Vagina (tissue), 2 donors: ENCODE data around the gene CPLX1. TPM values are rescaled to one million over a fixed set of nuclear protein-coding genes. Genes with fewer than 3 reads are reported as not detected.

ENCODE experiments used
- DNase-seq, 2 donors: peaks; one replicate each; pipeline ENCODE4 v3.0.0-alpha.2; 2017; ENCODE audit errors: extremely low spot score in 2 of 2
- H3K27ac ChIP-seq: fragments of 200-600 bp; sonication (generic); one replicate; pipeline ENCODE4 v1.5.1; 2019
- H3K27me3 ChIP-seq: fragments of 200-600 bp; sonication (generic); one replicate; pipeline ENCODE4 v1.5.1; 2019
- H3K36me3 ChIP-seq, 2 donors: fragments of 200-600 bp; sonication (generic); one replicate each; pipeline ENCODE4 v1.5.1; 2017 to 2019
- H3K4me1 ChIP-seq: fragments of 200-600 bp; sonication (generic); one replicate; pipeline ENCODE4 v1.5.1; 2019
- H3K4me3 ChIP-seq, 2 donors: fragments of 200-600 bp; sonication (generic); 1 replicate in 1 of 2; 2 replicates in 1 of 2; pipeline ENCODE4 v1.5.1; 2016 to 2019
- H3K9me3 ChIP-seq: fragments of 200-600 bp; sonication (generic); one replicate; pipeline ENCODE4 v1.5.1; 2019
- POLR2A ChIP-seq, 2 donors: fragments of 450-650 bp; IDR thresholded peaks; one replicate each; pipeline ENCODE4 v1.6.1; 2017; ENCODE audit warnings: antibody characterized with exemption in 2 of 2, mild to moderate bottlenecking in 2 of 2, moderate library complexity in 2 of 2
- POLR2AphosphoS5 ChIP-seq, 2 donors: sonication (generic); formaldehyde crosslinking; IDR thresholded peaks; one replicate each; pipeline ENCODE4 v1.9.0; 2017; ENCODE audit warnings: antibody characterized with exemption in 2 of 2, mild to moderate bottlenecking in 2 of 2, low read depth in 1 of 2; ENCODE audit not compliant: insufficient read depth in 1 of 2
- intact Hi-C: fragments of 100-400 bp; cut with DNase I; formaldehyde crosslinking; loops from one replicate; pipeline ENCODE4 v1.15.1; 2023
- total RNA-seq: library from RNA; depleted of rRNA; stranded (reverse); fragments of >200 nt; gene quantifications from one replicate; pipeline ENCODE4 v1.2.3, GENCODE V29; 2016
- TF ChIP-seq, protein P1 (sequence below), 3 experiments: fragments of 450-650 bp in 2 of 3; fragments of 200-600 bp in 1 of 3; sonication (generic) in 1 of 3; IDR thresholded peaks; one replicate each; pipeline ENCODE4 v1.5.1; 2017 to 2019; ENCODE audit warnings: antibody characterized with exemption in 3 of 3, mild to moderate bottlenecking in 2 of 3, moderate library complexity in 2 of 3

The CPLX1 gene
- total RNA-seq, 1 donor from 2014 or later = 0.98 TPM

DNA sequence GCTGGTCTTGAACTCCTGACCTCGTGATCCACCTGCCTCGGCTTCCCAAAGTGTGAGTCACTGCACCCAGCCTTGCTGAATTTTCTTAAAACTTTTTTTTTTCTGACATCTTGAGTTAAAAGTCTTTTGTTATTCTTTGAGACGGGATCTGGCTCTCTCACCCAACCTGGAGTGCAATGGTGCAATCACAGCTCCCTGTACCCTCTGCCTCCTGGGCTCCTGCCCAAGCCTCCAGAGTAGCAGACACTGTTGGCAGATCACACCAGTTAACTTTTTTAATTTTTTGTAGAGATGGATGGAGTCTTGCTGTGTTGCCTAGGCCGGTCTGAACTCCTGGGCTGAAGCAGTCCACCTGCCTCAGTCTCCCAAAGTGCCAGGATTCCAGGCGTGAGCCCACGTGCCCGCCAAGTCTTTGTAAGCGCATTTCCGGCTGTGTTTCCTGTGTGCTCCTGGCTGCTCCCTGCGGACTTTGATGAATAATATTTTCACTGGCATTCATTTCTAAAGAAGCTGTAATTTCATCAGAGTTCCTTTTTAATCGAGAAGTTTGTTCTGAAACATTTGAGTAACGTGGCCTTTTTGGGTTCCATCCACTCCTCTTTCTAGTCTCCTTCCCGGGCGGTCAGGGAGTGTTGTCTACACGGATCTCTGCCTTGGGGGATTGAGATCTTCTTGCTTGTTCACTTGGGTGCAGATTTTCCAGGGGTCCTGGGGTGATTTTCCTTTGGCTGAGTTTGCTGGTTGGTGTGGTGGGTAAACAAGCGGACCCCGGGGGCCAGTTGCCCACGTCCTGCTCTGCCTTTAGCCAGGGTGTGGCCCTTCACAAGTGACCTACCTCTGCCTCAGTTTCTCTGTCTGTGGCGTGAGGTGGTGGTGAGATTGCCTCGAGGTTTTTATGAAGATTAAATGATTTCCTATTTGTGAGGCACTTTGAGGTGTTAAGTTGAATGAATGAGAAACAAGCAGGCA, 75.9 kb downstream of the CPLX1 start:
- peaks cover 0 to 21% of the 10 kb centered on the region in 2 donors for H3K36me3 ChIP-seq

GRCh38 chr4:748461-748860, 77.5 kb downstream of the CPLX1 start:
- Histone ChIP-seq H3K36me3 (peaks cover 0 to 26% of the 10 kb centered on the region in 2 donors), H3K4me3 (no peak overlapping the region), H3K27ac (no peak overlapping the region), H3K27me3 (no peaks in the 10 kb centered on the region), H3K4me1 (no peaks in the 10 kb centered on the region), H3K9me3 (no peaks in the 10 kb centered on the region)
- DNase-seq = no peak
- intact Hi-C loops = no loop called here
- TF ChIP-seq, protein P1, sequence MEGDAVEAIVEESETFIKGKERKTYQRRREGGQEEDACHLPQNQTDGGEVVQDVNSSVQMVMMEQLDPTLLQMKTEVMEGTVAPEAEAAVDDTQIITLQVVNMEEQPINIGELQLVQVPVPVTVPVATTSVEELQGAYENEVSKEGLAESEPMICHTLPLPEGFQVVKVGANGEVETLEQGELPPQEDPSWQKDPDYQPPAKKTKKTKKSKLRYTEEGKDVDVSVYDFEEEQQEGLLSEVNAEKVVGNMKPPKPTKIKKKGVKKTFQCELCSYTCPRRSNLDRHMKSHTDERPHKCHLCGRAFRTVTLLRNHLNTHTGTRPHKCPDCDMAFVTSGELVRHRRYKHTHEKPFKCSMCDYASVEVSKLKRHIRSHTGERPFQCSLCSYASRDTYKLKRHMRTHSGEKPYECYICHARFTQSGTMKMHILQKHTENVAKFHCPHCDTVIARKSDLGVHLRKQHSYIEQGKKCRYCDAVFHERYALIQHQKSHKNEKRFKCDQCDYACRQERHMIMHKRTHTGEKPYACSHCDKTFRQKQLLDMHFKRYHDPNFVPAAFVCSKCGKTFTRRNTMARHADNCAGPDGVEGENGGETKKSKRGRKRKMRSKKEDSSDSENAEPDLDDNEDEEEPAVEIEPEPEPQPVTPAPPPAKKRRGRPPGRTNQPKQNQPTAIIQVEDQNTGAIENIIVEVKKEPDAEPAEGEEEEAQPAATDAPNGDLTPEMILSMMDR (IDR thresholded peaks at IDR 0.05) = no peak
- TF ChIP-seq POLR2AphosphoS5 (IDR thresholded peaks at IDR 0.05; ENCODE audit: insufficient read depth in 1 of 2, low read depth in 1 of 2) (no peak), POLR2A (IDR thresholded peaks at IDR 0.05) (no peak)

More for the DNA sequence above, 75.9 kb downstream of the CPLX1 start:
- TF ChIP-seq, protein P1 (IDR thresholded peaks at IDR 0.05) = no peak
- intact Hi-C loops = no loop called here
- Histone ChIP-seq H3K27ac (no peak overlapping the region), H3K9me3 (no peaks in the 10 kb centered on the region), H3K4me3 (no peak overlapping the region), H3K4me1 (no peaks in the 10 kb centered on the region), H3K27me3 (no peaks in the 10 kb centered on the region)
- DNase-seq = no peak

DNA sequence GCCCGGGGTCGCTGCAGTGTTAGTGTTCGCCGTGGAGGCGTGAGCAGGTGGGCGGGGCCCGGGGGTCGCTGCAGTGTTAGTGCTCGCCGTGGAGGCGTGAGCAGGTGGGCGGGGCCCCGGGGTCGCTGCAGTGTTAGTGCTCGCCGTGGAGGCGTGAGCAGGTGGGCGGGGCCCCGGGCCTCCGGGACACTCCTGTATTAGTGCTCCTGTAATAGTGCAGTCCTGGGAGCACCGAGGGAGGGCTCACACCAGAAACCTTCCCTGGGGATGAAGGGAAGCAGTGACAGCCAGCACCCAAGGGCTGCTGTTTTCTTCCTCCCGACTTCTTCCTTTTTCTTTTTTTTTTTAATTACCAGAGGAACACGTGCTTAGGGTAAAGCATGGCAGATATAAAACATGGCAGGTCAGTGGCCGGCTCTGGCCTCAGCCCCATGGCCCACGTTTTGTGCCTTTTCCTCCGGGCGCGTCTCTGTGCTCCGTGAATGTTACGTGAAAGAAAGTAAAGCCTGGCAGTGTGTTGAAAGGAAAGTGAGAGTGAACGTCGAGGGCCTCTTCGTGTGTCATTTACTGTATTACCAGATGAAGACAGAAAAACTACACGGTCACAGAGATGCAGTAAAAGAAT, 78.3 kb downstream of the CPLX1 start:
- TF ChIP-seq POLR2A (IDR thresholded peaks at IDR 0.05) = no peak
- TF ChIP-seq, protein P1 (IDR thresholded peaks at IDR 0.05) = no peak
- no peak for TF ChIP-seq POLR2AphosphoS5 (IDR thresholded peaks at IDR 0.05; ENCODE audit: insufficient read depth in 1 of 2, low read depth in 1 of 2)
- DNase-seq = no peak
- Histone ChIP-seq H3K4me1 (no peaks in the 10 kb centered on the region), H3K4me3 (no peak overlapping the region), H3K27ac (no peak overlapping the region), H3K36me3 (peaks cover 0 to 24% of the 10 kb centered on the region in 2 donors), H3K9me3 (no peaks in the 10 kb centered on the region), H3K27me3 (no peaks in the 10 kb centered on the region)
- intact Hi-C loops = no loop called here

DNA sequence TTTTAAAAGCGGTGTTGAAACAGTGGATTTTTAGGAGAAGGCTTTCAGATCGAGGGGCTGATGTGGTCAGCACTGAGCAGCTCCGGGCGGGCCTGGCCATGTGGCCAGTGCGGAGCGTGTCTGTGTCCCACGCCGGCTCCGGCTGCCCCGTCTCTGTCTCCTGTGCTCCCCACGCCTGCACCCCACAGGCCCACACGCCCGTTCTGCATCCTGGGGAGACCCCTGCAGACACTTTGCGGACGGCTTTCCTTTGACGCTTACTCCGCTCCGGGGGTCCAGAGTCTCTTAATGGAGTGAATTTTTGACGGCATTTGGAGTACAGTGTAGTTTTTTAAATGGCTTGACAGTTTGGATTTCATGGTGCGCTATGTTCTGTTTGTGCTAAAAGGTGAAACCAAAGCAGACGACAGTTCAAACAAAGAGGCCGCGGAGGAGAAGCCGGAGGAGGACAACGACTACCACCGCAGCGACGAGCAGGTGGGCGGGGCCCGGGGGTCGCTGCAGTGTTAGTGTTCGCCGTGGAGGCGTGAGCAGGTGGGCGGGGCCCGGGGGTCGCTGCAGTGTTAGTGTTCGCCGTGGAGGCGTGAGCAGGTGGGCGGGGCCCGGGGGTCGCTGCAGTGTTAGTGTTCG, 81.6 kb downstream of the CPLX1 start:
- intact Hi-C loops = no loop called here
- no peak overlapping the region for H3K27ac ChIP-seq

GRCh38 chr4:743463-744211, 82.3 kb downstream of the CPLX1 start:
- no peak overlapping the region for H3K27ac ChIP-seq
- H3K9me3 ChIP-seq = no peaks in the 10 kb centered on the region
- intact Hi-C loops = no loop called here
- H3K27me3 ChIP-seq = no peaks in the 10 kb centered on the region
- H3K4me1 ChIP-seq = no peaks in the 10 kb centered on the region
- TF ChIP-seq POLR2AphosphoS5 (IDR thresholded peaks at IDR 0.05; ENCODE audit: insufficient read depth in 1 of 2, low read depth in 1 of 2) = no peak
- TF ChIP-seq, protein P1 (IDR thresholded peaks at IDR 0.05) = no peak
- no peak for TF ChIP-seq POLR2A (IDR thresholded peaks at IDR 0.05)
- DNase-seq = no peak
- H3K4me3 ChIP-seq = no peak overlapping the region
- H3K36me3 ChIP-seq = peaks cover 0 to 35% of the 10 kb centered on the region in 2 donors

More for the DNA sequence above, 81.6 kb downstream of the CPLX1 start:
- Histone ChIP-seq H3K4me3 (no peak overlapping the region), H3K36me3 (peaks cover 0 to 34% of the 10 kb centered on the region in 2 donors), H3K27me3 (no peaks in the 10 kb centered on the region), H3K4me1 (no peaks in the 10 kb centered on the region), H3K9me3 (no peaks in the 10 kb centered on the region)
- no peak for TF ChIP-seq POLR2A (IDR thresholded peaks at IDR 0.05)
- no peak for TF ChIP-seq POLR2AphosphoS5 (IDR thresholded peaks at IDR 0.05; ENCODE audit: insufficient read depth in 1 of 2, low read depth in 1 of 2)
- no peak for DNase-seq
